Panc1 (cell line): Measurements from ENCODE around the gene ATP2B1.

Experiments
- CTCF ChIP-seq: fragments of 450-650 bp; IDR thresholded peaks from 2 replicates; pipeline ENCODE4 v1.5.1; 2017; ENCODE audit warnings: mild to moderate bottlenecking
- POLR2AphosphoS5 ChIP-seq: IDR thresholded peaks from 2 replicates; pipeline ENCODE4 v1.6.1; 2012; ENCODE audit warnings: mild to moderate bottlenecking, low read depth, low read length, moderate library complexity
- SIN3A ChIP-seq: IDR thresholded peaks from 2 replicates; pipeline ENCODE4 v1.6.1; 2012; ENCODE audit warnings: low read depth, mild to moderate bottlenecking, low read length, moderate library complexity, borderline replicate concordance; ENCODE audit not compliant: insufficient read depth

GRCh38 chr12:89748791-89749190 is 40.2 kb upstream of the ATP2B1 start:
- TF ChIP-seq CTCF (no peak), SIN3A (no peak), POLR2AphosphoS5 (no peak)
